TTC549 (cell line): ENCODE measurements around the gene CAMKMT.
A peak's percentile ranks its signal among the peaks of the same experiment; 100 is the strongest.

Experiments
- FAIRE-seq: peaks from 2 replicates; lab custom pipeline; 2012; peaks lifted over from hg19 to GRCh38; lab: Jason Lieb, UNC

The CAMKMT gene

DNA sequence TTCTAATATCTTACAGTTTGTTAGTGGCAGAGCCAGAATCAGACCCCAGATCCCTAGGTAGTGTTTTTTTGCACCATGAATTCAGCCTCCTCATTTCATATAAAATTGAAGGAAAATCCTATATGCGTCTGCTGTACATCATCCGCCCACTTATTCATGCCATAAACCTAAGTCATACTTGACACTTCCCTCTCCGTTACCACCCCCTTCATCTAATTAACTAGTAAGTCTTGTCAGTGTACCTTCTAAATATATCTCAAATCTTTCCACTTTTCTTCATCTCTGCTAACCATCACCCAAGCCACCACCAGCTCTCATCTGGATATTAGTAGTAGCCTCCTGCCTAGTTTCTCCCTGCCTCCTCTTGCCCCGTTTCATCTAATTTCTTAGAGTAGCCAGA lies 331.1 kb downstream of the CAMKMT start:
- FAIRE-seq: no peak

DNA sequence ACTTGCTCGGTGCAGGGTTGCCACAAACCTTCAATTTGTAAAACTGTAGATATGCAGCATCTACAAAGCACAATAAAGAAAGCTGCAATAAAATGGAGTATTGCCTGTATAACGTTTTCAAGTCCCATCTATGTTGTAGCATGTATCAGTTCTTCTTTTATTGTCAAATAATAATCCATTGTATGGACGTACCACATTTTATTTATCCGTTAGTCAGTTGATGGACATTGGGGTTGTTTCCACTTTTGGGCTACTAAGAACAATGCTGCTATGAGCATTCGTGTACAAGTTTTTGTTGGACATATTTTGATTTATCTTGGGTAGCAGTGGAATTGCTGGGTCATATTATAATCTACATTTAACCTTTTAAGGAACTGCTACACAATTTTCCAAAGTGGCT lies 339.1 kb downstream of the CAMKMT start:
- FAIRE-seq: no peak

DNA sequence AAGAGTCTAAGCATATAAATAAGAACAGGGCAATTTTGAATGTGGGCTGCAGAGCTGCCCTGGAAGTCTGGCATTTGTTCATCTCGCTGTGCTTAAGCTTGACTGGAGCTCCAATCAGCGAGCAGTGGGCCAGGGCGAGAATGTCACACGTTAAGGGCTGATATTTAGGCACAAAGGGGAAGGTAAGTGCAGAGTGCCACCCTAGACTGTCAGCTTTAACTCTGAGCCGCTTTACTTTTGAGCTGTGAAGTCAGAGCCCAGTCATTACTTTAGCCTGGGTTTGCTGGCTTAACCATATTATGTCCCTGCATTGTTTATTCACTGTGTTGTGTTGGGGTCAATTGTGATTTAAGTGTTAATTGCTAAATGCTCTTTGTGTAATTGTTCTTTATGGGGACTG lies 343.6 kb downstream of the CAMKMT start:
- FAIRE-seq: no peak

DNA sequence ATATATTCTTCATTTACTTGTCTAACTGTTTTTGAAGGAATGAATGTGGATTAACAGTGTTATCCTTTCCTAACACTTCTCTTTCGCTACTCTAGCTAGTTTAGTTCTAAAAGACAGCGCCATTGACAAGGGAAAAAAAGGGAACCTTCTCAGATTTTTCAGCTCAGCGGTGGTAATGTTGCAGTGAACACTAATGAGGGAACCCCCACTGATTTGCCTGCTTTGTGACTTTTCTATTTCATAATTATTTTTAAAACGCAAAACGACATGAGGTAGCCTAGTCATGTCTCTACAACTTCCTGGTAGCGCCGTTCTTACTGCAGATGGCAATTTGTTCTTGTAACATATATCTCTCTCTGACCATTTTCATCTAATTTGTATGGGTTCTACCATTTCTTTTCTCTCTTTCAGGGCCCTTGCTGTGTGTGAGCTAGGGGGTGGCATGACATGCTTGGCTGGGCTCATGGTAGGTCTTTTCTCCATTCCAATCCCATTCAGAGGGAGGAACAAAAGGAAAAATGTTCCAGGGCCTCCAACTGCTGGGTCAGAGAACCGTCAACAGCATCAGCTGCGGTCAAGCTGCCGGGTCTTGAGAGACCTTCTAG lies 344.2 kb downstream of the CAMKMT start:
- no peak for FAIRE-seq

DNA sequence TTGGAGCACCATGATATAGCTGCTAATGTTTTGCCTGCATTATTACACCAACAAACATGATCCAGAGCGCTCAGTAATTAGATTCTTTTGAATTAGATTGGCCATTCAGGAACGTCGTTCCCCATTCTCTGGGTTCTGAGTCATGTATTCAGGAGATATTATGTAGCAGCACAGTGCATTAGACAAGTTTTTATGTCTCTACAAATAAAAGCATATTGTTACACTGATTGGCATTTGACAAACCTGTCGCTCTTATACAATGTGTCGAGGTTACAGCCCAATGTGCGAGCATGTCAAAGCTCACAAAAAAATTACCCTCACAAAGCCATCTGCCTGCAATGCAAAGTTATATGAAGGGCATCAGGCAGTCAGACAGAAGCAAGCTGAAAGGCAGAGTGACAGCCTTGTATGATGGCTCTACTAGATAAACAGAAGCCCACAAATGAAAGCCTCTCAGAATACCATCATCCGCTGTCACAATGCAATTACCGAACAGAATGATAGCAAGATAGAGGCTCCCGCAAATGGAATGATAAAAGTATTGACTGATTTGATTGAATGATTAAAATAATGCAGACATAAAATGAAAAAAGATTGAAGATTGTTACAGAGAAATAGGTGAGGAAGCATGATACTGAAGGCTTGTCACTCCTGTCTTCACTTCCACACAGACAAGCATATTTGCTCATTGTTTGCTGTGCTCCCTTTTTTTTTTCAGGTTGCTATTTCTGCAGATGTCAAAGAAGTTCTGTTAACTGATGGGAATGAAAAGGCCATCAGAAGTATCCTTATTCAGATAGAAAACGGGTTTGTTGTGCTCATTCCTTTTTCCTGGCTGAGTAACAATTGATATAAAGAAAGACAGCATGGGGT lies 345.2 kb downstream of the CAMKMT start:
- no peak for FAIRE-seq

DNA sequence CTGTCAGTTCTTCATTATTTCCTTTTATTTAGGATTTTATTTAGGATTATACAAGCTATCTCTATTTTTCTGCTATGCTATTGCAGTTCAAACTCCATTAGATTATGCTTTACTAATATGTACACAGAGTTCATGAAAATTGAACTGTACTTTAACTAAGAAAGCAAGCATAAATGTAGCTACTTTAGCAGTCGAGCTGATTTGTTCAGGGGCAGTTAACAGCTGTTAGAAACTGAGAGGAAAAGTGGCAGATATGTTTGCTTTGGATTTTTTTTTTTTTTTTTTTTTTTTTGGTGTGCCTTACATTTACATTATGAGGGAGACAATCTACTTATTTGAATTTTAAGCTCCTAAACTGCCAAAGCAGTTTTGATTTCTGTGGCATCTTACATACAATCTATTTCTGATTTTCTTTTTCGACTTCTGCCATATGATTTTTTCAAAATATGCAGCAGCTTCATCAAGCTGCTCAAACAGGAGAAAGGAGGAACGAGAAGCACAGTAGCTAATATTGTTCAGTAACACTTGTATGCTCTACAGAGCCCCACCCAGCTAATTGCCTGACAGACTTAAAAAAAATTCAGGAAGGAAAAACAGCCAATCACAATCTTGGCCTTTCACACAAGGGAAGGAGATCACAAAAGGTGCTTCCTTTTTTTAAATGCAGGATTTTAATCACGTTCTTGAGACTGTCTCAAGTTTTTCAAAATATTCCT lies 346.4 kb downstream of the CAMKMT start:
- FAIRE-seq: no peak

DNA sequence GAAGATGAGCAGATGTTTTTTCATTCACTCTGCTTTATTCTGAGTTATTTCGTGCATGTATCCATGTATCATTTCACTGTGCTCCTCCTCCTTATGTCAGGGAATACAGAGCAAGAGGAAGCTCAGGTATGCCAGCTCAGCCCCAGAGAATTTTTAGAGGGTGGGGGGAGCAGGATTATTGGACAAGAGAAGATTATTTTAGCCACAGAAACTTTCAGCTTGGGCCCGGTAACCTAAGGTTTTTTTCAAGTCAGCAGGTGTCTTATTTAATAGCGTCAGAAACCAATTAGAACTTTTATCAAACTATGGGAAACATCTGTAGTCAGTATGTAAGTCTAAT lies 346.9 kb downstream of the CAMKMT start:
- no peak for FAIRE-seq

DNA sequence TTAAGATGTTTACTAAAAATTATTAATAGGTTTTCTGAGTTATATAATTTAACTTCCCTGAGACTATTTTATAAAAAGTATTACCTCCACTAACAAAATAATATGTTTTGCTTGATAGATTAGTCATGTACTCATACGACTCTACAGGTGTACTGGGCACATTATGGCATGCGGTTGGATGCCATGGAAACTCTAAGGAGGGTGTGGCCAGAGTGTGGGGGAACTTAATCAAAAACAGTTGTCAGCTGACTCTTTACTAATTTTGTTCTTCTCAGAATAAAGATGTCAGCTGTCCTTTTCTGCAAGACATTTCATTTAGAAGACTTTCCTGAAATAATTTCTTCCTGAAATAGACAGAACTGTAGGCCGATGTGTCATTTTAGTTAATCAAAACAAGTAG lies 351.4 kb downstream of the CAMKMT start:
- no peak for FAIRE-seq

DNA sequence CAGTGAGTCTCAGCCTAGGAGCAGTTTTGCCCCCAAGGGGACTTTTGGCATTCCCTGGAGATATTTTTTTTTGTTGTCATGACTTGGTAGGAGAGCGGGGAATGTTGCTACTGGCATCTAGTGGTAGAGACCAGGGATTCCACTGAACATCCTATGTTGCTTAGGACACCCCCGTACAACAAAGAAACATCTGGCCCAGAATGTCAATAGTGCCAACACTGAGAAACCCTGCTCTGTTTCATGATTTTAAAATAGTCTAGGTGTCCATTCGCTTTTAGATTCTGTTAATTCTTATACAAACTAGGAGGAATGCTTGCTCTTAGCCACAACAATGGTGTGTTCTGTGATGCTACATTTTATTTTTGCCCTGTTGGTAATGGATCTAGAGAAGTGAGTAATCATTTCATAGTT lies 353.9 kb downstream of the CAMKMT start:
- peak; percentile 31 for FAIRE-seq

DNA sequence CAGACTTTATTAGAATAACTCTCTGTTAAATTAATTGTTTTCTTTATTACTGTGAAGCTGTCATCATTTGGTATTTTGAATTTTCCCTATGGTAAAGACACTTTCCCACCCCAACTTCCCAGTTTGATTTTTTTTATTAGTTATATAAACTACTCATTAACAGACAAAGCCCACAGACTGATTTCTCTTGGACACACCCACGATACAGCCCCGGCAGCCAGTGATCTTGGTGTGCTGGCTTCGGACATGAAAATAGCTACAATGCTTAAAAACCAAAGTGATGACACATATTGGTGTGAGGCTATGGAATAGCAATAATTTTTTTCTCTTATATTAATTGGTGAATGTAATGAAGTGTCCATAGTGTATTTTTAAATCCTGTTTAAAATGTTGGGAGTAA lies 354.4 kb downstream of the CAMKMT start:
- no peak for FAIRE-seq

DNA sequence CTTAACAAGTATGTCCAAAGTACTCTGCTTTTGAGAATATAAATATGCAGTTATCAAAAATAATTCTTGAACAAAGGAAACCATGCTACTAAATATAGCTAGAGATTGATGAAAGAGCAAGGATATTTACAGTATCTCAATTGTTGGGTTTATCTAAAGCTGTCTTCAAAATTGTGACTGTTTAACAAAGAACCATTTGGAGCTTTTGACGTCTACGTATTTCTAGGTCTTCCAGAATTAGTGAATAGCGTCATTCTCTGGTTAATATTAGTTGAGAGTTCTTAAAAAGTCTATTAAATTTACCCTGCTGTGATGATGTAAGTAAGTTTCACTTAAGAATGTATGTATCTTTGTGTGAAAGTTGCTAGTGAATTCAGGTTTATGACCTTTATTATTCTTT lies 356.7 kb downstream of the CAMKMT start:
- FAIRE-seq: no peak

DNA sequence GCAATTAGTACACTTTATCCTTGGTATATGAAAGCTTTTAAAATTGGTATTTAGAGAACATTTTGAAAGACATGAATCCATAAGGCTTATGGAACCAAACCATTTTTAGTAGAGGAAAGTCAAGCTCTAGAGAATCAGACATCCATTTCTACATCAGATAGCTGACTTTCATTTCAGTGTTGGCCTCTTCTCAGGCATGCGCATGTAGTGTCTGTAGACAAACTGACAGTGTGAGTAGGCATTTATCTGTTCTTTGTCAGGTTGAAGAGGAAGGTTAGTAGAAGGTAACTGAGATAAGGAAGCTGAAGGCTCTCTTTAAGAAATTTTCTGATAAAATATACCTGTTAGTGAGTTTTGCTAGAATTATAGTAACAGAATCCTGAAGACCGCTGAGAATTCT lies 357.8 kb downstream of the CAMKMT start:
- FAIRE-seq: no peak

DNA sequence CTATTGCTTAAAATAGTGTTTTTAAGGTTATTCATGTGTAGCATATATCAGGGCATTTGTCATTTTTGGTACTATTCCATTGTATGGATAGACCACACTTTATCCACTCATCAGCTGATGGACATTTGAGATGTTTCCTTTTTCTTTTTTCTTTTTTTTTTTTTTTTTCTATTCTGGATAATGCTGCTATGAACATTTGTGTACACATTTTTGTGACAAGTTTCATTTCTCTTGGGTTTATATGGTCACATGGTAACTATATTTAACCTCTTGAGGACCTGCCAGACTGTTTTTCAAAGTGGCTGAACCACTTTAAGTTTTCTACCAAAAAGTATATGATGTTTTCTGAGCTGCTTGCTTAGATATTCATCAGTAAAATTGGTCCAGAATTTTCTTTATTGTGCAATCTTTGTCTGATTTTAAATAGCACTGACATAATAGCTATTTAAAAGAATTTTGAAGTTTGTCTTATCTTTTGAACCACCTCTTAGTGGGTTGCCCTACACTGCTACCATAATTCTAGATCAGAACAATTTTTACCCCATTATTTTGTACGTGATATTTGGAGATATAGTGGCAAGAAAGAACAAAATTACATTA lies 360.4 kb downstream of the CAMKMT start:
- FAIRE-seq: no peak

DNA sequence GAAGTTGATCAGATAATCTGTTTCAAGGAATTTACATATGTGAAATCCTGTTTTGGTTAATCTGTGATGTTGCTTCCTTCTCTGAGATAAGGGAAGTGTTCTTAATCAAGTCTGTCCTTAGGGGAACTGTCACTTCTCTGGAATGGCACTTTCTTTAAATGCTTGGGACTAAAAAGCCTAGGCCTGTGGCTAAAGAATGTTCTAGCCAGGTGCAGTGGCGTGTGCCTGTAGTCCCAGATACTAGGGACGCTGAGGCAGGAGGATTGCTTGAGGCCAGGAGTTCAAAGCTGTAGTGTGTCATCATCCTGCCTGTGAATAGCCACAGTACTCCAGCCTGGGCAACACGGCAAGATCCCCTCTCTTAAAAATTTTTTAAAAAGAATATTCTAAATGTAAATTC lies 362.2 kb downstream of the CAMKMT start:
- no peak for FAIRE-seq

DNA sequence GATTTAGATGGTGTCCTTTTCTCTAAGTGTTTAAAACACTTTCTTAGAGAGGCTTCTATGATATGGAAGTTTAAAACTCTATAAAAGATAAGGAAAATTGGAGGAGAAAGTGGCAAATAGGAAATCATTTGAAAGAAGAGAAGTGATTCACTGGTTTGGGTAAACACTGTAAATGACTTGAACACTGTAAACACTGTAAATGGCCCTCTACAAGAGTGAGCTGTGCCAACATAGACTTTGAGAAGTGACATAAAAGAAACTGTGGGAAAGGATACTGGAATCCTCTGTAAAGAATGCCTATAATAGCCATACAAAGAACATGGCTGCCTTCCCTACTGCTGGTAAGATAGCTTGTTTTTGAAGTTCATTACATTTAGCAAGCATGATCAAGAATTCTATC lies 368.8 kb downstream of the CAMKMT start:
- no peak for FAIRE-seq

DNA sequence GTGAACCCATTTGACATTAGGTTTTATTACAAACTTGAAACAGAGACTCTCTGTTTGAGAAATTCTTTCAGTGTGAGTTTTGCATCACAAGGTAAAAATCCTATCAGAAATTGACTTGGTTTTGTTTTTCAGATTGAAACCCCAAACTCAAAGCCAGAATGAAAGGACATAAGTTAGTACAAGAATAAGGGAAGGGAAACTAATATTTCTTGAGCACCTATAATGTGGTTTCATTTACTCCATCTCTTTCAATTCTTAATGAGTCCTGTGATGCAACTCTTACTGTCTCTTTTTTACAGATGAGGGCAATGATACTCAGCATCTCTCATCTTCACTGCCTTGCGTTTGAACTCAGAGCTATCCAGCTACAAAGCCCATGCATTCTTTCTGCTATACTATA lies 369.8 kb downstream of the CAMKMT start:
- FAIRE-seq: no peak

DNA sequence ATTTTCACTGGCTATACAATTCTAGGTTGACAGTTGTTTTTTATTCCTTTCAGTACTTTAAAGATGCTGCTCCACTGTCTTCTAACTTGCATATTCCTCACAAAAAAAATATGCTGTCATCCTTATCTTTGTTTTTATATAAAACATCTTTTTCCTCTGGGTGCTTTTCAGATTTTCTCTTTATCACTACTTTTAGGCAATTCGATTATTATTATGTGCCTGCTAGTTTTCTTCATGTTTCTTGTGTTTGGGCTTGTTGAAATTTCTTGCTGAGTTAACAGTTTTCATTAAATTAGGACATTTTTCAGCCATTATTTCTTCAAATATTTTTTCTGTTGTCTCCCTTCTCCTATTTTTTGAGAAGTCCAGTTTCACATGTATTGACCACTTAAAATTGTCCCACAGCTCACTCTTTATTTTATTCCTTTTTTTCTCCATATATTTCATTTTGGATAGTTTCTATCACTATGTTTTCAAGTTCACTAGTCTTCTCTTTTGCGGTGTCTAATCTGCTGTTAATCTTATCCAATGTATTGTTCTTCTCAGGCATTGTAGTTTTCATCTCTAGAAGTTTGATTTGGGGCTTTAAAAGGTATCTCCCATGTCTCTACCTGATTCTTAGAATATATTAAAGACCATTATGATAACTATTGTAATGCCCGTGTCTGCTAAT lies 374.7 kb downstream of the CAMKMT start:
- FAIRE-seq: peak; percentile 68

DNA sequence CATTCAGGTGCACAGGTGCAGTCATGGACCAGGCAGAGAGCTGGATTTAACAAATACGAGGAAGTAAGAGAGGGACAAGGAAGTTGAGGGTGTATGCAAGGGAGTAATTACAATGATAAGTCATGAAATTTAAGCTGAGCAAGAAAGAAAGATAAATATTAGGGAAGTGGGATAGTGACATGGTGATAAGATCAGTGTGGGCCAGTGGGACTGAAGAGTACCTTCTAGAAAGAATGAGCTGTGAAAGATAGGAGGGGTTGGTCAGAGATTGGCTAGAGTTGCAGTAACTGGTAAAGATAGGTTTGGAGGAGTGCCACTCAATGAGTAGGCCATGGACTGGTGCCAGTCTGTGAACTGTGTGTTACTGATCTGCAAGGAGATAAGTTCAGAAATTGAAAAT lies 378.9 kb downstream of the CAMKMT start:
- FAIRE-seq: no peak

DNA sequence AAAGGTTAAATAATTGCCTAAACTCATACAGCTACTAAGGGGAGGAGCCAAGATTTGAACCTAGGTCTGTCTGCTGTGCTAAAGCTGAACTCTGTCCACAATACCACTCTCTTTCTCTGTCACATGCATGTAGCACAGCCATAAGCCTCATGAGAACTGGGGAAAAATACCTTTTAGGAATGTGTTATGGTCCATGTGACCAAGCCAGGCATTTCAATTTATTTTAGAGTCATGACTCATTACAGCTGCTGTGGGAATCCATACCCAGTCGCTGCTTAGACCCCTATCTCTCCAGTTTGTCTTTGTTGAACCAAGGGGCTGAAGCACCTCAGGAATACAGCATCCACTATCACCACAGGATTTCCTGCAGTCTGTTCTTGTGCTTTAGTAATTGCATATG lies 379.8 kb downstream of the CAMKMT start:
- no peak for FAIRE-seq

DNA sequence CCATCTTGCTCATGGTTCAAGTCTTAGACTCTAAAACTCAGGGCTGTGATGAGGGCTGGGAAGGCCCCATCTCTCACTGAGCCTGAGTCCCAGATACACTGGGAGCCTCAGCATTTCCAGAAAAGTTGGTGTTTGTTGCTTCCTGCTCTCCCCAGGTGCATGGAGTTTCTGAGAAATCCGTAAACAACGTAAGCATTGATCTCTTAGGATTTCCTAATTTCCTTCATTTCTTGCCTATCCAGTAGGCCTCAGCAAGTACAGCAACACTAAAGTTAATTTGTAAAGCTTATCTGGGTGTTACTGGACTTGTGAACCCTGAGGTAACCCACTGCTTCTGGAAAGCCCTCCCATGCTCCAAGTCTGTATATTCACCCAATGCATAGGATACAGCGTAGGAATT lies 380.3 kb downstream of the CAMKMT start:
- FAIRE-seq: no peak

DNA sequence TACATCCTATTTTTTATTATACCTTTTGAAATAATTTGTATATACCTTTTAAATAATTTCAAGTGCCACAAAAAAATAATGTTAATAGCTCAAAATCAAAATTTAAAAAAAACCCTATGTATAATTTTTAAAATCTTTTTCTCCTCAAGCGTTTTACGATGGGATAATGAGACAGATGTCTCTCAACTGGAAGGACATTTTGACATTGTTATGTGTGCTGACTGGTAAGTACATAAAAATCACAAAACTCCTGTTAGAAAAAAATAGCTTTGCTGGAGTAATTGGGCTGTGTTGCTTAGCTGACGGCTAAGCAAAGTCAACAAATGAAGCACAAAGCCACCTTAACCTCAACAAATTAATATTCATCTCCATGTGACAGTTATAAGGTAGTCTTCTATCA lies 381.7 kb downstream of the CAMKMT start:
- FAIRE-seq: no peak
